Suprapubic skin (tissue), 4 donors: Measurements from ENCODE around the gene SYDE2. TPM values are rescaled to one million over a fixed set of nuclear protein-coding genes. Genes with fewer than 3 reads are reported as not detected.

Experiments
- DNase-seq, 2 donors: peaks; one replicate each; pipeline ENCODE4 v3.0.0-alpha.2; 2019; ENCODE audit warnings: low spot score in 2 of 2
- H3K27ac ChIP-seq: fragments of 200-600 bp; sonication (generic); one replicate; pipeline ENCODE4 v1.5.1; 2019
- H3K27me3 ChIP-seq: fragments of 200-600 bp; sonication (generic); one replicate; pipeline ENCODE4 v1.5.1; 2019
- H3K36me3 ChIP-seq: fragments of 200-600 bp; sonication (generic); one replicate; pipeline ENCODE4 v1.5.1; 2019
- H3K4me1 ChIP-seq: fragments of 200-600 bp; sonication (generic); one replicate; pipeline ENCODE4 v1.5.1; 2019
- H3K4me3 ChIP-seq: fragments of 200-600 bp; sonication (generic); one replicate; pipeline ENCODE4 v1.5.1; 2019; ENCODE audit warnings: mild to moderate bottlenecking
- H3K9me3 ChIP-seq: fragments of 200-600 bp; sonication (generic); one replicate; pipeline ENCODE4 v1.5.1; 2019
- CTCF ChIP-seq, 2 donors: fragments of 200-600 bp in 1 of 2; fragments of 450-650 bp in 1 of 2; sonication (generic) in 1 of 2; IDR thresholded peaks; one replicate each; pipeline ENCODE4 v1.5.1; 2016 to 2019; ENCODE audit warnings: antibody characterized with exemption in 2 of 2, mild to moderate bottlenecking in 1 of 2, moderate library complexity in 1 of 2
- EP300 ChIP-seq: sonication (generic); formaldehyde crosslinking; IDR thresholded peaks from one replicate; pipeline ENCODE4 v1.6.1; 2017; ENCODE audit warnings: antibody characterized with exemption
- POLR2A ChIP-seq, 2 donors: fragments of 450-650 bp; IDR thresholded peaks; one replicate each; pipeline ENCODE4 v1.6.1; 2017; ENCODE audit warnings: antibody characterized with exemption in 2 of 2, mild to moderate bottlenecking in 2 of 2, moderate library complexity in 2 of 2
- POLR2AphosphoS5 ChIP-seq, 3 donors: sonication (generic); formaldehyde crosslinking; IDR thresholded peaks; one replicate each; pipeline ENCODE4 v1.6.1; 2017; ENCODE audit warnings: antibody characterized with exemption in 3 of 3
- WGBS: methylation state at CpG from one replicate; pipeline ENCODE4 v1.1.5; 2018; 5-methylcytosine and 5-hydroxymethylcytosine counted together
- total RNA-seq, 4 donors: library from RNA; depleted of rRNA; stranded (reverse); fragments of >200 nt; gene quantifications; one replicate each; pipeline ENCODE4 v1.1.0, GENCODE V29; 2016

Gene SYDE2
- total RNA-seq, 4 donors from 2014 or later = 5.9 to 12.6 (median 10.1) TPM

GRCh38 chr1:85230305-85230977 lies 29.6 kb upstream of the SYDE2 start:
- TF ChIP-seq POLR2AphosphoS5 (IDR thresholded peaks at IDR 0.05) (no peak), EP300 (no peak), POLR2A (IDR thresholded peaks at IDR 0.05) (no peak), CTCF (IDR thresholded peaks at IDR 0.05) (no peak)

GRCh38 chr1:85229574-85230097 lies 28.8 kb upstream of the SYDE2 start:
- no peaks in the 10 kb centered on the region for H3K9me3 ChIP-seq
- H3K4me1 ChIP-seq = peaks cover 15% of the 10 kb centered on the region
- no peaks in the 10 kb centered on the region for H3K36me3 ChIP-seq
- TF ChIP-seq EP300 = no peak
- no peak for TF ChIP-seq POLR2A (IDR thresholded peaks at IDR 0.05)
- TF ChIP-seq CTCF (IDR thresholded peaks at IDR 0.05) = no peak
- WGBS = 63% methylated on average over 6 of the region's 6 CpGs
- no peak for DNase-seq
- H3K27me3 ChIP-seq = no peaks in the 10 kb centered on the region
- no peak overlapping the region for H3K4me3 ChIP-seq
- H3K27ac ChIP-seq = peak overlapping the region; percentile 40

More at GRCh38 chr1:85230305-85230977, 29.6 kb upstream of the SYDE2 start:
- H3K27me3 ChIP-seq = no peaks in the 10 kb centered on the region
- DNase-seq = no peak
- H3K4me3 ChIP-seq = no peak overlapping the region
- peaks cover 7% of the 10 kb centered on the region for H3K4me1 ChIP-seq
- H3K9me3 ChIP-seq = no peaks in the 10 kb centered on the region
- H3K27ac ChIP-seq = no peak overlapping the region
- 83% methylated on average over 8 of the region's 8 CpGs for WGBS
- H3K36me3 ChIP-seq = no peaks in the 10 kb centered on the region

GRCh38 chr1:85228972-85229371 lies 28.2 kb upstream of the SYDE2 start:
- WGBS = 32% methylated on average over 1 of the region's 1 CpG
- no peak for DNase-seq
- no peak for TF ChIP-seq CTCF (IDR thresholded peaks at IDR 0.05)
- no peak overlapping the region for H3K4me3 ChIP-seq
- no peaks in the 10 kb centered on the region for H3K9me3 ChIP-seq
- no peaks in the 10 kb centered on the region for H3K27me3 ChIP-seq
- H3K27ac ChIP-seq = no peak overlapping the region
- H3K4me1 ChIP-seq = peaks cover 16% of the 10 kb centered on the region
- no peaks in the 10 kb centered on the region for H3K36me3 ChIP-seq

GRCh38 chr1:85225624-85226380 lies 25.0 kb upstream of the SYDE2 start:
- TF ChIP-seq EP300 = no peak
- no peak overlapping the region for H3K4me3 ChIP-seq
- H3K36me3 ChIP-seq = no peaks in the 10 kb centered on the region
- DNase-seq = no peak
- H3K27me3 ChIP-seq = no peaks in the 10 kb centered on the region
- peaks cover 16% of the 10 kb centered on the region for H3K4me1 ChIP-seq
- peak overlapping the region; percentile 7 for H3K27ac ChIP-seq
- 42% methylated on average over 5 of the region's 5 CpGs for WGBS
- H3K9me3 ChIP-seq = no peaks in the 10 kb centered on the region

- Histone ChIP-seq H3K9me3 (no peaks in the 10 kb centered on the region), H3K4me1 (peaks cover 16% of the 10 kb centered on the region), H3K27me3 (no peaks in the 10 kb centered on the region), H3K36me3 (no peaks in the 10 kb centered on the region), H3K4me3 (no peak overlapping the region), H3K27ac (no peak overlapping the region)
- WGBS = 48% methylated on average over 3 of the region's 3 CpGs
- no peak for DNase-seq
- TF ChIP-seq POLR2AphosphoS5 (IDR thresholded peaks at IDR 0.05) (no peak), CTCF (IDR thresholded peaks at IDR 0.05) (no peak), POLR2A (IDR thresholded peaks at IDR 0.05) (no peak)
These were observed 24.2 kb upstream of the SYDE2 start for GRCh38 chr1:85224734-85225623.
